ENCODE measurements around the gene FBXW11.

DNA sequence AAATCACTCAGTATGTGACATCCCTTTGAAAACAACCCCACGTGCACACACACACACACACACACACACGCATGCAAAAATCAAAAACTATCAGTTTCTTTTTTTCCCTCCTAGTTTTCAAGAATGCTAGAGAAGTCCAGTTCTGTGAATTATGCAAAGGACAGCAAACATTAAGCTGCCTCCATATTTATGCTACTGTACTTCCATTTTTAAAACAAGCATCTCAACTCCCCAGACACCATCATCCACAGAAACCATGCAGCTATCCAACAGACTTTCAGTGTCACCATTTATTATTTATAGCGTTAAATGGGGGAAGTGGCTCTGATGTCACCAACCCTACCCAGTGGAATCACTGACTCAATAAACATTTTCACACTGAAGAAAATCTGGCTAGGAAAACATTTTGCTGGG, 1.6 kb downstream of the FBXW11 start:
- TF ChIP-seq POLR2A (IDR thresholded peaks at IDR 0.05) (no peak), CTCF (IDR thresholded peaks at IDR 0.05) (no peak), POLR2AphosphoS5 (IDR thresholded peaks at IDR 0.05) (no peak)
